ENCODE measurements around the gene WDR93.
"Not testable (repeated sequence)": the region's sequence is repeated elsewhere in the genome, so short reads cannot be mapped to it uniquely, and the experiment has no call there.

Gene WDR93

DNA sequence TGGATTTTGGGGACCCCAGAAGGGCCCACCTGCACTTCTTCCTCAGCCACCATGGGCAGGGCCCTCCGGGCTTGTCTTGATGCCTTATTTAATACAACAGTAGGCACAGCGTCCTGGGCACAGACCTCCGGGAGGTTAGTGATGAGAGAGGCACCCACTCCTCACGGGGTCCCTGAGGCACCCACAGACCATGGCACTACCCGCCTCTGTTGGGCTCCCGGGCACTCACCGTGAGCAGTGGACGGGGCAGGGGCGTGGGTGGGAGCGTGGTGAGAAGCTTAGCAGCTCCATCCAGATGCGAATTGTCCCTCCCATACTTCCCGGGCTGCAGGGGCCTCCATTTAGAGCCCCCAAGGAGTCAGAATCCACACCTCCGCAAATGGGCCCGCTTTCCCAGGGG, 85.2 kb downstream of the WDR93 start:
- DNase-seq, result no peak

DNA sequence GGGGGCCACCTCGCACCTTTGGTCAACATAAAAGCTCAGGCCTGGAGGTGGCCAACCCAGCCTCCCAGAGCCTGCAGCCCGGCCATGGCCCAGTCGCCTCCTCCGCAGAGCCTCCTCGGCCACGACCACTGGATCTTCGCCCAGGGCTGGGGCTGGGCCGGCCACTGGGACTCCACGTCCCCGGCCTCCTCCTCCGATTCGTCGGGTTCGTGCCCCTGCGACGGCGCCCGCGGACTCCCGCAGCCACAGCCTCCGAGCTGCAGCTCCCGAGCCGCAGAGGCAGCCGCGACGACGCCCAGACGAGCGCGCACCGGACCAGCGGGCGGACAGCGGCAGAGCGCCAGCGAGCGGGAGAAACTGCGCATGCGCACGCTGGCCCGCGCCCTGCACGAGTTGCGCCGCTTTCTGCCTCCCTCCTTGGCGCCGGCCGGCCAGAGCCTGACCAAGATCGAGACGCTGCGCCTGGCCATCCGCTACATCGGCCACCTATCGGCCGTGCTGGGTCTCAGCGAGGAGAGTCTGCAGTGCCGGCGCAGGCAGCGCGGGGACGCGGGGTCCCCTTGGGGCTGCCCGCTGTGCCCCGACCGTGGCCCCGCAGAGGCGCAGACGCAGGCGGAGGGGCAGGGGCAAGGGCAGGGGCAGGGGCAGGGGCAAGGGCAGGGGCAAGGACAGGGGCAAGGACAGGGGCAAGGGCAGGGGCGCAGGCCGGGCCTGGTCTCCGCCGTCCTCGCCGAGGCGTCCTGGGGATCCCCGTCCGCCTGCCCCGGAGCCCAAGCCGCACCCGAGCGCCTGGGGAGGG, 85.9 kb downstream of the WDR93 start, which contains the start of gene MESP2:
TSS of gene MESP2 (plus strand) at position 59 of the 799 bp plus-strand sequence. CDS start at position 85, 26 bp downstream.
- peak; percentile 38 to 67 for DNase-seq

DNA sequence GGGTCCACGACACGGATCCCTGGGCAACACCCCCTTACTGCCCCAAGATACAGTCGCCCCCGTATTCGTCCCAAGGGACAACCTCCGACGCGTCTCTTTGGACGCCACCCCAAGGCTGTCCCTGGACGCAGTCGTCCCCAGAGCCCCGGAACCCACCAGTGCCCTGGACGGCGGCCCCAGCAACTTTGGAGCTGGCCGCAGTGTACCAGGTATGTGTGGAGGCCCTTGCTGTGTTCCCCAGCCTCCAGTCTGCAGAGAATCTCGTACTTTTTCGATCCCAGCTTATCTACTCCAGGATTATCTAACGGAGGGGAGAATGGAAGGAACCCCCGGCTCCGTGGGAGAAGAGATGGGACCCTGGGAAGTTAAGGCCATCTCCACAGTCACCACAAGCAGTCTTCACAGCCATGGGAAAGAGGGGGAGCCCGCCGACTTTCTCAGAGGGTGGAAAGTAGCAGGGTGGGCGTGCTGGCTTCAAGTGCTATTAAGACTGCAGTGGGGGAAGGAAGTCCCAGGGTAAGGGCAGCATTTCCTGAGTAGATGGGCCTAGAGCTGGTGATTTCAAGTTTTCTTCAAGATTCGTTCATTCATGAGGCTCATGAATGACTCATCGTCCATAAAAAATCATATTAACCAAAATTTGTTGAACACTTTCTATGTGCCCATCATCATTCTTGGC, 86.6 kb downstream of the WDR93 start:
- DNase-seq, result no peak

DNA sequence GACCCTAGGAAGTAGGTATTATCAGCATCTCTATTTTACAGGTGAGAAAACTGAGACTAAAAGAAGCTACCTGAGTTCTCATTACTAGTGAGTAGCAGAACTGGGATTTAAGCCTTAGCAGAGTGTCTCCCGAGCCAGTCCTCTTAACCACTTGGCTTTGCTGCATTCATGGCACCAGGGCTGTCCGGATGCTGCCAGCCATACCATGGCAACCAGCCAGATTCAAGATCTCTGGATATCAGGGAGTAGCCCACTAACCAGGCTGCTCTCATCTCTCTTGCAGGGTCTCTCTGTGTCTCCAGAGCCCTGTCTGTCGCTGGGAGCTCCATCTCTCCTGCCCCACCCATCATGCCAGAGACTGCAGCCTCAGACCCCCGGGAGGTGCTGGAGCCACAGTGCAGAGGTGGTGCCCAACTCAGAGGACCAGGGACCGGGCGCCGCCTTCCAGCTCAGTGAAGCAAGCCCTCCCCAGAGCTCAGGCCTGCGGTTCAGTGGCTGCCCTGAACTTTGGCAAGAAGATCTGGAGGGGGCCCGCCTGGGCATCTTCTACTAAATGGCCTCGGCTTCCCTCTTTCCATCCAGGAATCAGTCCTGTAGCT, 87.3 kb downstream of the WDR93 start:
- DNase-seq, result no peak

DNA sequence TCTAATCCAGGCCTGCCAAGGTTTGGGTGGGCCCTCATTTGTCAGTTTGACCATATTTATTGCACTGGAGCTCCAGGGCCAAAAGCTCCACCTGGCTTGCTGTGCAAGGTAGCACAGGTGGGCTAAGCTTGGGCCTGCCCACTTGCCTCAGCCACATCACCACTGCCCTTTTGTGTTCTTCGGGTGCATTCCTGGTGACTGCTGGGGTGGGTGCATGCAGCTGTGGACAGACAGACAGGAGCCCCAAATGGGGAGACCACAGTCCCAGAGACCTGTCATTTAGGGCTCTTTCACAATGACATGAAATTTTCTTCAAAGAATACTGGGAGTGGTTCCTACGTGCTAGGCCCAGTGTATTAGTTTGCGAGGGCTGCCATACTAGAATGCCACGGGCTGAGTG, 88.2 kb downstream of the WDR93 start:
- no peak for DNase-seq

DNA sequence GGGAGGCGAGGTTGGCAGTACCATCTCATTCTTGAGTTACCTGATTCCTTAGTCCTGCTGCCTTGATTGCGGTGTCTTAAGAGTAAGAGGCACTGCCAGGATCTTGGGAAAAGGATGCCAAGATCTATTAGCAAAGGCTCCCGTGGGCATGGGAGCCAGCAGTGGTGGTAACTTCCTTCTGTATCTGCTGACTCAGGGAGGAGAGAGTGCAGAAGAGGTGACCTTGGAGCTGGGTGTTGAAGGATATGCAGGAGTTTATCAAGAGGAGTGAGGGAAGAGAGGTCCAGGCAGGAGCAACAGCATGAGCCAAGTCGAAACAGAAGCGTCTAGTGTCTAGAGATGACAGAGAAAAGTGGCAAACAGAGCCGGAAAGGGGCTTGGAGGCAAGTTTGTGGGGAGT, 90.0 kb downstream of the WDR93 start:
- DNase-seq, result no peak

DNA sequence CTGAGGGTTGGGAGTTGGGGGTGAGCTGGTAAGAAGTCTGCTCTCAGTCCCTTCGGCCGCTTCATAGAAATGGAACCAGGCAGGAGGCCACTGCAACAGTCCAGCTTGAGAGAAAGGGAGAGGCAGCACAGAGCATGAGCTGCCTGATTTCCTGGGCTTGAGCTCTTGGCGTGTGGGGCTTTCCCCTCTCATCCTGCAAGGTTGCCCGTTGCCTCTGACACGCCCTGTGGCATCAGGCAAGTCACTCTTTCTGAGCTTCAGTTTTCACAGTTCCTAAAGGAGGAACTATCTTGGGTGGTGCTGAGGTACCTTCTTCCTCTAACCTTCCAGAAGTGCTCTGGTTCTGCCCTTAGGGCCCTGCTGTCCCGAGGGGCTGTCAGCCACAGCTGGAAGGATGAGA, 90.4 kb downstream of the WDR93 start:
- peak; percentile 6 to 63 for DNase-seq

DNA sequence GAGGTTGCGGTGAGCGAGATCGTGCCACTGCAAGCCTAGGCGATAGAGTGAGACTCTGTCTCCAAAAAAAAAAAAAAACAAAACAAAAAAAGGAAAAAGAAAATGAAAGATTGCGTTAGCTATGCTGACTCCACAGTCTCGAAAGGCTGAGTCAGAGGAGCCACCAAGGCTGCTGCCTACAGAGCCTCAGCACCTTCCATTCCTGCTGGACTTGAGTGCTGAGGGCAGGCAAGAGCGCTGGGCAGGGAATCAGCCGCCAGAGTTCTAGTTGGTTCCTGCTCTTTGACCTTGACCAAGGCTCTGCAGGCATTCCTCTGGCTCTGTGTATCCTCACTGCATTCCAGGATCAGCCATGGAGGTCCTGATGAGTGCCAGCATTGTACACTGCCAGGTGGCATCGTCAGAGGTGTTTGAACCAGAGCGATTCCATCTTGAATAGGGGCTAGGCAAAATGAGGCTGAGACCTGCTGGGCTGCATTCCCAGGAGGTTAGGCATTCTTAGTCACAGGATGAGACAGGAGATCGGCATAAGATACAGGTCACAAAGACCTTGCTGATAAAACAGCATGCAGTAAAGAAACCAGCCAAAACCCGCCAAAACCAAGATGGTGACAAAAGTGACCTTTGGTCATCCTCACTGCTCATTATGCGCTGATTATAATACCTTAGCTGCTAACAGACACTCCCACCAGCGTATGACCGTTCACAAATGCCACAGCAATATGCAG, 91.4 kb downstream of the WDR93 start:
- peak in 1 of 2 donors; percentile 42 for DNase-seq

DNA sequence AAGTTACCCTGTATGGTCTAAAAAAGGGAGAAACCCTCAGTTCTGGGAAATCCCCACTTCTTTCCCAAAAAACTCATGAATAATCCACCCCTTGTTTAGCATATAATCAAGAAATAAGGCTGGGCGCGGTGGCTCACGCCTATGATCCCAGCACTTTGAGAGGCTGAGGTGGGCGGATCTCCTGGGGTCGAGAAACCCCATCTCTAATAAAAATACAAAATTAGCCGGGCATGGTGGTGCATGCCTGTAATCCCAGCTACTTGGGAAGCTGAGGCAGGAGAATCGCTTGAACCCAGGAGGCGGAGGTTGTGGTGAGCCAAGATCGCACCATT, 92.0 kb downstream of the WDR93 start:
- DNase-seq, result not testable (repeated sequence)

DNA sequence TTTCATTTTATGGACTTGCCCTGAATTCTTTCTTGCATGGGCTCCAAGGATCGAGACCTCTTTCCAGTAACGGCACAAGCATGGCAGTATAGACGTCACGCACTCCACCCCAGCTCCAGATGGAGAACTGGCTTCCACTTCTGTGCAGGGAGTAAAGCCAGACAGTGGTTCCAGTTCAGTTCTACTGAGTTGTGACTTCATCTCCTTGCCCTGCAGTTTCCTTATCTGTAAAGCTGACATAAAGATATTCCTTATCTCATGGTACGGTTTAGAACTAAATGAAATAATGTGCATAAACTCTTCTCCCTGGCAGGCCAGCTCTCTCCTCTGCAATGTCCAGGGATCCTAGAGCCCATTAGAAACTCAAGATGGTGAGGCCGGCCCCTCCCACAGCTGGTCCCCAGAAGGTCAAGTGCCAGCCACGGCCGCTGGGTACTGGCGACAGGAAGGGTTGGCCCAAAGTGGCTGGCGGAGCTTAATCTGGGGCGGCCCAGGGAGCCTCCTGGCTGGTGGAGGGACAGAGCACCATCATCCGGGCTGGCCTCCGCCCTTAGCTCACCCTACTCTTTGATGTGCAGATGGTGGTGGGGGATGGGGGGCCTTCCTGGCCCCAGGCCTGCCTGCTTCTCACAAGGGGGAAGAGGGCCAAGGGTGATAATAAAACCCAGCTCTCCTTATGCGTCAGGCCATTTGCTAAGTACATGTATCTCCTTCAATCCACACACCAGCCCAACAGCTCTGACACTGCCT, 92.7 kb downstream of the WDR93 start:
- no peak for DNase-seq

DNA sequence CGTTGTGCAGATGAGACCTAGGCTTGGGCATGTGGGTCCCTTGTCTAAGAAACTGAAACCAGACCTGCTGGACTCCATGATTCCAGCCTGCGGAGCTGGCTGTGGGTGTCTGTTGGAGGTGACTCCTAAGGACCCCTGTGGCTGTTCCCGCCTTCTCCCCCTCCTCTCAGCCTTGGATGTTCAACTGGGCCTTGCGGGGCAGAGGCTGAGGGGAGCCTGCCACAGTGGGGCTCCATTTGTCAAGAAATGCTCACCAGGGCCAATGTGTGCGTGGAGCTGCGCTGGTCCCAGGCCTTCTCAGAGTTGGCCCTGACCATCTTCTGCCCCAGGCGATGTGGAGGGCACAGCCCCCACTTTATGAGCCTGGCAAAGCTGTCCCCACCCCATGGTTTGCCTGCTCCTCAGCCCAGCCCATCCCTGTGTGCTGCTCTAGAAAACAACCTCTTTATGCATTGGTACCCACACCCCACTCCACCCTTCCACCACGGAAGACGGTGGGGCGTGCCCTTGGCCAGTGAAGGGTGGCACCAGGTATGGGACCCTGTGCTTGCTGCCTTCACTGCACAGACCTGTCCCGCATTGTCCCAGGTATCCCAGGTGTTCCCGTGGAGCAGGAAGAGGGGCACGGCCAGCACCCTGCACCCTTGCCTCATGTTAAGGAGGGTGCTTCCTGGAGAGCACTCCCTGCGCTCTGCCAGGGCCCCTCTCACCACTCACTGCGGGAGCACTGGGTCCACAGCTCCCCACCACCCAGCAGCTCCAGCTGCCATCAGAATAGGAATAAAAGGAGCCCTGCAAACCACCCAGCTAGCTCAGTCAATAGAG, 93.5 kb downstream of the WDR93 start:
- no peak for DNase-seq

DNA sequence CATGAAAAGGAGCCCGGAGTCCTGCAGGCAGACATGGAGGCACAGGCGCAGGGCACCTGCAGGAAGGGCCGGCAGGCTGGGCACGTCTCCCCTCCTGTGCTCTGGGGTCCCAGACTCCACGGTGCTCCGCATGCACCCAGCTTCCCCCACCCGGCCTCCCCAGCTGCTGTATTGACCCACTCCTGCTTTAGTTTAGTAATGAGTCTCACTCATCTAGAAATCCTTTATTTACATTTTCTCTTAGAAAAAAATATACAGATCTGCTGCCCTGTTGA, 94.0 kb downstream of the WDR93 start:
- DNase-seq, result no peak

DNA sequence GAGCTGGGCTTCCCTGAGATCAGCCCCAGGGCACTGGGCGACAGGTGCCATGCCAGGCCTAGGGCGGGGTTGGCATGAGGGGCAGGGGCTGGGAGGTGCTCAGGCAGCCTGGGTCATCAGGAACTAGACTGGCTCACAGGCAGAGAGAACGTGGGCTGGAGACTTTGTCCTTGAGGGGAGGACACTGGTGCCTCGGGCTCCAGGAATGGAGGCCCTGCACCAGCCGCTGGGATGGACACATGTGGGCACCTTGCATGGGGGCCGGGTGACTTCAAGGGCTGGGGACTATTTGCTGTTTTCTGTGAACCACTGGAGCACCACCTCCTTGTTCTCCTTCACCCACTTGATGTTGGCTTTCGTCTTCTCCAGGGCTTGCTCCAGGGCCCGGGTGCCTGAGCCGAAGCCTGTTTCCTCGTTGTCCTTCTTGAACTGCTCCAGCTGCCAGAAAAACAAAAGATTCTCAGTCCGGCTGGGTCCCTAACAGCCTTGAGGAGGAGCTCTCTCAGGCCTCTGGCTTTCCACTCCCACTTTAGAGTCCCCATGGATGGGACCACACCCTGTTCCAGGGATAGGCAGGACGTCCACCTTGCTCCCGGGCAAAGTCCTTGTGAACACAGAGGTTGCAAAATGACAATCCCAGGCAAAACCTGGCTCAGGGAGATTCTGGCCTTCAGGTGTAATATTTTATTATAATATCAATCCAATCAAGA, 94.6 kb downstream of the WDR93 start:
- DNase-seq, result no peak

DNA sequence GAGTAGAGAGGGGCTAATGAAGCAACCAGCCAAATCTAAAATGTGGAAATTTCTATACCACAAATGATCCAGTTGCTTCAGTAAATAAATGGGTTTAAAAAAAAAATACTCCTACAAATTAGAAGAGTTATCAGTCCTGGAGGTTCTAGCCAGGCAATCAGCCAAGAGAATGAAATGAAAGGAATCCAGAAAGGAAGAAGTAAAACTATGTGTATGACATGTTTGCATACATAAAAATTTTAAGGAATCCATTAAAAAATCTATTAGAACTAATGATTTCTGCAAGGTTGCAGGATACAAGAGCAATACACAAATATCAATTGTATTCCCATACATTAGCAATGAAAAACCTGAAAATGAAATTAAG, 95.1 kb downstream of the WDR93 start:
- DNase-seq, result no peak

DNA sequence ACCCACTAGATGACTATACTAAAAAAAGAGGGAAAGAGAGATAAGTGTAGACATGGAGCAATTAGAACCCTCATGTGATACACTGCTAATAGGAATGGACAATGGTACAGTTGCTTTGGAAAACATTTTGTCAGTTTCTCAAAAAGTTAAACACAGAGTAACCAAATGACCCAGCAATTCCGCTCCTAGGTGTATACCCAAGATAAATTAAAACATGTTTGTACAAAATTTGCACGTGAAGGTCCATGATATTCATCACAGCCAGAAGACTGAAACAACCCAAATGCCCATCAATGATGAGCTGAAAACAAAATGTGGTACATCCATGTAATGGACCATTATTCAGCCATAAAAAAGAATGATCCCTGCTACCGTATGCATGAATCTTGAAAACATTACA, 97.3 kb downstream of the WDR93 start:
- DNase-seq, result no peak

DNA sequence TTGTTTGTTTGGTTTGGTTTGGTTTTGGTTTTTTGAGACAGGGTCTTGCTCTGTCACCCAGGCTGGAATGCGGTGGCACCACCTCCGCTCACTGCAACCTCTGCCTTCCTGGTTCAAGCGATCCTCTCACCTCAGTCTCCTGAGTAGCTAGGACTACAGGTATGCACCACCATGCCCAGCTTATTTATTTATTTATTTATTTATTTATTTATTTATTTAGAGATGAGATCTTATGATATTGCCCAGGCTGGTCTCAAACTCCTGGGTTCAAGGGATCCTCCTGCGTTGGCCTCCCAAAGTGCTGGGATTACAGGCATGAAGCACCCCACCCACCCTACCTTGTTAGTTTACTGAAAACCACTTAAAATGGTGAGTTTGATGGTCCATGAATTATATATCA, 98.0 kb downstream of the WDR93 start:
- DNase-seq, result not testable (repeated sequence)

DNA sequence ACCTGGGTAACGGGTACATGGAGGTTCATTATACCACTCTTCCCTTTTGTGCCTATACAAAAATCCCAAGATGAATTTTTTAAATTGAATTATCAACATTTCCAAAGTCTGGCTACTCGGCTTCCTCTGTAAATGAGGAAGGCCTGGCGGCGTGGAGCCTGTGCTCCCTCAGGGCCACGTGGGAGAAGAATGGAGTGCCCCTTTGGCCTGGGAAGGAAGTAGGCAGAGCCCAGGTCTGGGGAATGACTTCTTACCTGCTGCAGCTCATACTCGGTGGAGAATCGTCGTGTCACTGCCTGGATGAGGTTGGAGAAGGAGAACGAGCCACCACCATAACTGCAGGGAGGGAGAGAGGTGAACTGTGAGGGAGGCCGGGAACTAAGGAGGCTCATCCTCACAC, 99.6 kb downstream of the WDR93 start:
- DNase-seq, result no peak

DNA sequence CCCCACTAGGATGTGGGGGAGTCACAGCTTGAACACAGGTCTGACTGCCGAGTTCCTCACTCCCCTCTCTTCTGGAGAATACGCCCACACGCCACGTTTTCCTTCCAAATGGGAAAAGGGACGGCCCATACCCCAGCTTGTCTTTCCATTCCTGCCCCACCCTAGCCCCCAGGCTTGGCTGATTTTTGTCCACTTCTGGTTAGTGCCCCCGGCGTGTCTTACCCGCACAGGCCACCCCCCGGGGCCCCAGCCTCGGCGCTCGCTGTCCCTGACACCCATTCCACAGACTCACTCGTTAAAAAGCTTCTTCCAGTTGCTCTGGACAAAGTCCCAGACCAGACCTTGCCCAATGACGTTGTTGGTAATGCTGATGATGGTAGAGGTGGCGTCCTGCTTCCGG, 100.0 kb downstream of the WDR93 start:
- DNase-seq, result no peak

DNA sequence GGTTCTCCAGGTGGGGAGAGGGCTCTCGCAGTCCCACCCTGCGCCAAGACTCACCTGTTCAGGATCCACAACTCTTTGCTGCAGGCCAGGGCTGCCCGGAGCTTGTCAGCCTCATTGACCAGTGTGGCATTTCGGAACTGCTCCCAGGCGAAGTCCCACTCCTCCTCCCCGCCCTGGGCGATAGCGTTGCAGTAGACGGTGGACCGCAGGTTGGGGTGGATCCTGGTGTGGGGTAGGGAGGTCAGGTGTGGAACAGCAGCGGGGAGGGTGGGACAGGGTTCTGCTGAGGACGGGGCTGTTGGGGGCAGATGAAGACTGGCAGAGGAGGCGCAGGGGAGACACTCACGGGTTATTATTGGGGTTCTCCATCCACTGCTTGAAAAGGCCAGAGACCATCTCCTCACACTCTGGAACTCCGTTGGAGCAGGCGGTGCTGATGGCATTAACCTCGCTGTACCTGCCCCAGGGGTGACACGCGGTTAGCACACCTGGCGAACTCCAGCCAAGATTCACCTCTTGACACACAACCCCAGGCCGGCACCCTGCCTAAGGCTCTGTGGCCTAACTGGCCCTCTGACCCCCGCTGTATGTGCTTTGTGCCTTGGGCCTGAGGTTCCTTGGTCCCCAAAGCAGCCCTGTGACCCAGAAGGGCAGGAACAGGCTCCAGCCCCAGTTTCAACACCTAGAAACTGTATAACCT, 101.6 kb downstream of the WDR93 start:
- no peak for DNase-seq

All from CD4-positive, alpha-beta T cell treated with Interleukin-4 for 1 hour (primary cell).